A673 (cell line): Measurements from ENCODE around the gene NUFIP1. TPM values are rescaled to one million over a fixed set of nuclear protein-coding genes. Genes with fewer than 3 reads are reported as not detected.
"Not testable (repeated sequence)": the region's sequence is repeated elsewhere in the genome, so short reads cannot be mapped to it uniquely, and the experiment has no call there.

Experiments
- BruUV-seq: library from RNA; stranded (reverse); fragments of 400-500 nt; replicated peaks from 2 replicates; lab custom pipeline; 2021; lab: Mats Ljungman, UMichigan
- CTCF ChIA-PET: fragments of 300-600 bp; sonication (Branson Sonifier 250); formaldehyde crosslinking; loops from one replicate; lab custom pipeline; 2022; ENCODE audit warnings: antibody characterized with exemption; lab: Charles Lee
- POLR2A ChIA-PET: fragments of 300-600 bp; sonication (Branson Sonifier 250); formaldehyde crosslinking; loops from one replicate; lab custom pipeline; 2022; ENCODE audit warnings: antibody characterized with exemption; ENCODE audit not compliant: low non-redundant PET; lab: Charles Lee
- DNase-seq: peaks from one replicate; pipeline ENCODE4 v3.0.0-alpha.2; 2015; ENCODE audit warnings: low spot score
- H3K27ac ChIP-seq: fragments of 200-600 bp; sonication (generic); 2 replicates; pipeline ENCODE4 v1.5.1; 2016; ENCODE audit warnings: mixed run types, low read depth, mild to moderate bottlenecking, mixed read lengths, antibody characterized with exemption, low read length; ENCODE audit not compliant: poor library complexity, severe bottlenecking
- H3K27me3 ChIP-seq: fragments of 200-600 bp; sonication (generic); replicated peaks from 2 replicates; pipeline ENCODE4 v1.6.1; 2017; ENCODE audit warnings: mixed run types, low read depth, mild to moderate bottlenecking, mixed read lengths, antibody characterized with exemption, low read length; ENCODE audit not compliant: insufficient read depth, poor library complexity
- H3K36me3 ChIP-seq: fragments of 200-600 bp; sonication (generic); 2 replicates; pipeline ENCODE4 v1.6.1; 2016; ENCODE audit warnings: mixed run types, mild to moderate bottlenecking, mixed read lengths, antibody characterized with exemption, low read length; ENCODE audit not compliant: insufficient read depth, poor library complexity, severe bottlenecking
- H3K4me1 ChIP-seq: fragments of 200-600 bp; sonication (generic); 2 replicates; pipeline ENCODE4 v1.6.1; 2017; ENCODE audit warnings: mixed run types, mild to moderate bottlenecking, mixed read lengths, antibody characterized with exemption, low read length; ENCODE audit not compliant: insufficient read depth, poor library complexity, severe bottlenecking
- H3K4me3 ChIP-seq: fragments of 200-600 bp; sonication (generic); 2 replicates; pipeline ENCODE4 v1.5.1; 2016; ENCODE audit warnings: low read depth, mixed run types, mild to moderate bottlenecking, mixed read lengths, low read length; ENCODE audit not compliant: poor library complexity, severe bottlenecking
- H3K9me3 ChIP-seq: fragments of 200-600 bp; sonication (generic); 2 replicates; pipeline ENCODE4 v1.6.1; 2016; ENCODE audit warnings: mixed run types, low read depth, mild to moderate bottlenecking, mixed read lengths, antibody characterized with exemption, low read length; ENCODE audit not compliant: poor library complexity, severe bottlenecking
- CTCF ChIP-seq: fragments of 300-800, 200-600 bp; sonication (generic); conservative IDR thresholded peaks from 2 replicates; pipeline ENCODE4 v1.5.1; 2017; ENCODE audit warnings: low read depth, mild to moderate bottlenecking, antibody characterized with exemption, low read length, moderate library complexity, mixed read lengths
- EZH2 ChIP-seq: fragments of 200-600 bp; sonication (generic); IDR thresholded peaks from 2 replicates; pipeline ENCODE4 v1.6.1; 2017; ENCODE audit warnings: borderline replicate concordance, low read depth, mild to moderate bottlenecking, mixed read lengths, antibody characterized with exemption, low read length; ENCODE audit not compliant: poor library complexity, severe bottlenecking
- intact Hi-C: fragments of 100-400 bp; cut with micrococcal nuclease; formaldehyde crosslinking; loops from one replicate; pipeline ENCODE4 v1.10.0; 2022; ENCODE audit not compliant: unreplicated experiment
- total RNA-seq: library from RNA; stranded (reverse); gene quantifications from 2 replicates; pipeline ENCODE4 v1.2.3, GENCODE V29; 2021

The NUFIP1 gene
- total RNA-seq, 1 experiment from 2014 or later: 13.4 TPM

GRCh38 chr13:44954224-44954623, 35.0 kb downstream of the NUFIP1 start:
- POLR2A ChIA-PET: no interaction called here

GRCh38 chr13:44952671-44953070, 36.6 kb downstream of the NUFIP1 start:
- Histone ChIP-seq H3K36me3 (no peaks in the 10 kb centered on the region), H3K4me1 (no peaks in the 10 kb centered on the region), H3K27ac (no peak overlapping the region), H3K9me3 (no peaks in the 10 kb centered on the region), H3K4me3 (no peak overlapping the region), H3K27me3 (no peaks in the 10 kb centered on the region)
- no TSS peak for BruUV-seq
- no peak for TF ChIP-seq EZH2
- TF ChIP-seq CTCF: no peak
- POLR2A ChIA-PET: no interaction called here
- CTCF ChIA-PET: no interaction called here
- intact Hi-C loops: no loop called here
- no peak for DNase-seq

More at GRCh38 chr13:44954224-44954623, 35.0 kb downstream of the NUFIP1 start:
- Histone ChIP-seq H3K27ac (no peak overlapping the region), H3K4me1 (no peaks in the 10 kb centered on the region), H3K36me3 (peaks cover 2% of the 10 kb centered on the region), H3K9me3 (no peaks in the 10 kb centered on the region), H3K27me3 (no peaks in the 10 kb centered on the region), H3K4me3 (no peak overlapping the region)
- intact Hi-C loops: no loop called here
- BruUV-seq: no TSS peak
- TF ChIP-seq EZH2 (no peak), CTCF (no peak)
- no peak for DNase-seq
- CTCF ChIA-PET: no interaction called here

- no peaks in the 10 kb centered on the region for H3K9me3 ChIP-seq
- no TSS peak for BruUV-seq
- no peak for DNase-seq
- no peaks in the 10 kb centered on the region for H3K4me1 ChIP-seq
- TF ChIP-seq CTCF (no peak), EZH2 (no peak)
- no peak overlapping the region for H3K4me3 ChIP-seq
- CTCF ChIA-PET: no interaction called here
- POLR2A ChIA-PET: no interaction called here
- H3K27me3 ChIP-seq: no peaks in the 10 kb centered on the region
- no peak overlapping the region for H3K27ac ChIP-seq
- no peaks in the 10 kb centered on the region for H3K36me3 ChIP-seq
- intact Hi-C loops: no loop called here
Measured at GRCh38 chr13:44951184-44951583, 38.1 kb downstream of the NUFIP1 start.

- POLR2A ChIA-PET, H3K4me1 ChIP-seq, CTCF ChIA-PET, H3K27me3 ChIP-seq, H3K27ac ChIP-seq, H3K4me3 ChIP-seq, H3K9me3 ChIP-seq, intact Hi-C loops, BruUV-seq, DNase-seq: not testable (repeated sequence)
- peaks cover 11% of the 10 kb centered on the region for H3K36me3 ChIP-seq
Measured at GRCh38 chr13:44943411-44943810, 45.9 kb downstream of the NUFIP1 start.
